ENCODE data around the gene ANKRD44.

ANKRD44 gene

DNA sequence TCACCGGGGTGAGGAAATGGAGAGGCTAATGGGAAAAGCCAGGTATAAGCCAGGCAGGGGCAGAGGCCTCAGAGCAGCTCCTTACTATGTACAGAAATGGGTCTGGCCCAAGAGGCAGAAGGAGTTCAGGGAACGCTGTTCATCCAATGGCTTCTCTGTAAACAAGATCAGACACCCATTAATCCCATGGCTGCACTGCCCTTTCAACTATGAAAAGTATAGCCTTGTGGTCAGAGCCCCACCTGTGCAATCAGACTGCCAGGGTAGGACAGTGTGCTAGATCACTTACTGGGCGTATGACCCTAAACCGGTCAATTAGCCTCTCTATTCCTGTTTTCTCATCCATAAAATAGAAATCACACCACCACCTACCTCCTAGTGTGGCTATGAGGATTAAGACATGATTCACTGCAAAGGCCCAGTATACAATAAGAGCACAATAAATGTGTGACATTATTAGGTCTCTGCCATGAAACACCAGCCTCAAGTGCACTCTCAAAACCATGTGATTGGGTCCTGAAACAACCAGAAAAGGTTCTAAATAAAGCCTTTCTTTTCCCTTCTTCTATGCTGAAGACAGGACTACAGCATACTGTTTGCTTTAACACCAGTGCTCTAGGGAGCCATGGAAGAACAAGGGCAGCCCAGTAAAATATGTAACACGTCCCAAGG lies 4.4 kb downstream of the ANKRD44 start:
- DNase-seq (ENCODE audit: low read depth): no peak
- no peak for TF ChIP-seq CTCF (IDR thresholded peaks at IDR 0.05; ENCODE audit: control insufficient read depth, extremely low read depth, insufficient read depth)
- no peak overlapping the region for H3K4me3 ChIP-seq (ENCODE audit: low read depth, low read length)

GRCh38 chr2:197304556-197305011 lies 6.0 kb downstream of the ANKRD44 start:
- H3K4me3 ChIP-seq (ENCODE audit: low read depth, low read length): no peak overlapping the region
- no peak for DNase-seq (ENCODE audit: low read depth)
- no peak for TF ChIP-seq CTCF (IDR thresholded peaks at IDR 0.05; ENCODE audit: control insufficient read depth, extremely low read depth, insufficient read depth)

DNA sequence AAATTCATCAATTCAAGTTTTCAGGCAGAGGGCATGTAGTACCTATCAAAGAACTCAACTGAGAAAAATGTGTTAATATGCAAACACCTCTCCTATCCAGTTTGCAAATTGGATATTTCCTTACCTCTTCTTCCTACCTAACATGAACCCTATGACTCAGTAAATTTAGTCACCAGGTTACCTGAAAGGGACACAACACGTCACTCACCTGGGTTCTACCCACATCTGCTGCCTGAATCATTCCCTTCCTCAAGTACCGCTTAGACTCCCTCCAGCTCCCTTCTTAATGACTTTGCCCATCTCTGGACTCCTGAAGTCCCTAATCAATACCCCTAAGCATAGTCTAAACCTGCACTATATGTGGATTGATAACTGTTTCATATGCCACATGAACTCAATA lies 10.4 kb downstream of the ANKRD44 start:
- no peak for DNase-seq (ENCODE audit: low read depth)

DNA sequence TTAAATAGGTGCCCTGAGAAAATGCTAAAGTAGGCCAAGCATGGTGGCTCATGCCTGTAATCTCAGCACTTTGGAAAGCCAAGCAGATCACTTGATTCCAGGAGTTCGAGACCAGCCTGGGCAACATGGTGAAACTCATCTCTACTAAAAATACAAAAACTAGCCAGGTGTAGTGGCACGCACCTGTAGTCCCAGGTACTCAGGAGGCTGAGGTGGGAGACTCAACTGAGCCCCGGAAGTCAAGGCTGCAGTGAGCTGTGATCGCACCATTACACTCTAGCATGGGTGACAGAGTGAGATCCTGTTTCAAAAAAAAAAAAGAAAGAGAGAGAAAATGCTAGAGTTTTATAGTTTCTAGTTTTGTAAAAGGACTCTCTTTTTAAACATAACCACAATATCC lies 12.0 kb downstream of the ANKRD44 start:
- H3K4me3 ChIP-seq (ENCODE audit: low read depth, low read length): no peak overlapping the region
- no peak for TF ChIP-seq CTCF (IDR thresholded peaks at IDR 0.05; ENCODE audit: control insufficient read depth, extremely low read depth, insufficient read depth)
- no peak for DNase-seq (ENCODE audit: low read depth)

More for the DNA sequence above, 10.4 kb downstream of the ANKRD44 start:
- H3K4me3 ChIP-seq (ENCODE audit: low read depth, low read length): no peak overlapping the region
- no peak for TF ChIP-seq CTCF (IDR thresholded peaks at IDR 0.05; ENCODE audit: control insufficient read depth, extremely low read depth, insufficient read depth)

DNA sequence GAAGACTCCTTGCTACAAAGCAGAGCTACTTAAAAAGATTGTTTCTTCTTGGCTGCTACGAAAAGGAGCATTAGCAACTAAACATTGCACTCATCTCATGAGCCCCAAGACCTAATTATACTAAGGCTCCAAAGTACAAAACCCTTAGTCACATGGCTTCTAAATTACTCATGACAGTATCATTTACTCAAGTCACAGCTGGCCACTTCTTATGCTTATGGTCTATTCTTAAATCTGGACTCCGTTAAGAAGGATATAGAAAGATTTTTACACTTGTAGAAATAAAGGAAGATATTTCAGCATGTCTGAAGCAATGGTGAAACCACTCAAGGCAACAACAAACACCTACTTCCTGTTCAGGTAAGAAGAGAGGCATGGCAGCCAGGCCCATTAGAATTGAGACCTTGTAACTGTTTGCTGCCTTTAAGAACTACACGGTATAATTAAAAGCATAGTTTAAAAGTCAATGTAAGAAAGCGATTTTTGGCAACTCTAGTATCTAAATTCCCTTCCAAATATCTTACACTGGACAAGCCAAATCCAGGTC lies 12.7 kb downstream of the ANKRD44 start:
- no peak overlapping the region for H3K4me3 ChIP-seq (ENCODE audit: low read depth, low read length)

GRCh38 chr2:197297266-197297665 lies 13.3 kb downstream of the ANKRD44 start:
- TF ChIP-seq CTCF (IDR thresholded peaks at IDR 0.05; ENCODE audit: control insufficient read depth, extremely low read depth, insufficient read depth): no peak
- no peak for DNase-seq (ENCODE audit: low read depth)
- H3K4me3 ChIP-seq (ENCODE audit: low read depth, low read length): no peak overlapping the region

More for the DNA sequence above, 12.7 kb downstream of the ANKRD44 start:
- TF ChIP-seq CTCF (IDR thresholded peaks at IDR 0.05; ENCODE audit: control insufficient read depth, extremely low read depth, insufficient read depth): no peak
- no peak for DNase-seq (ENCODE audit: low read depth)

DNA sequence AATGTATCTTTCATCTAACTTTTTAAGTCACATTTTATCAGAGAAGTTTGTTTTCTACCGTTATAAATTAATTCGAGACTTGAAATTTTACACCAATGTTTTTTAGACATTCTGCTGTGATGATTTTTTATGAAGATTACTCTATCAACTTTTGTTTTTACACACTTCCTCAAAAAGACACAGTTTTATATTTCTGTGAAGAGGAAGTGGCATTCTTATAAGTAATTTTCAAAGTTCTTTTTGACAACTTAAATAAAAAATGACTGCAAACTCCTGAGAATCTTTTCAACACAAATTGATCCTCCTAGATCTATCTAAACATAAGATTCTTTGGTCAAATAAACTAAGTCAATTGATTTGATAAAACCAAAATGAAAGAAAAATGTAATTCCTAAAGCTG lies 13.7 kb downstream of the ANKRD44 start:
- no peak for DNase-seq (ENCODE audit: low read depth)
- H3K4me3 ChIP-seq (ENCODE audit: low read depth, low read length): no peak overlapping the region

More for the DNA sequence above, 13.7 kb downstream of the ANKRD44 start:
- TF ChIP-seq CTCF (IDR thresholded peaks at IDR 0.05; ENCODE audit: control insufficient read depth, extremely low read depth, insufficient read depth): no peak
